Stimulated activated effector memory CD8-positive, alpha-beta T cell treated with anti-CD3 and anti-CD28 coated beads, Interleukin-12 subunit alpha, Interleukin-12 subunit beta, amount 100 ng/mL, for 72 hours (primary cell): ENCODE results near the gene SHISA7.
A peak's percentile ranks its signal among the peaks of the same experiment; 100 is the strongest.

Experiments used
- ATAC-seq: fragments of 150-1000 bp; cut with Tn5 transposase; 2 replicates; pipeline ENCODE4 v1.10.0; 2021
- DNase-seq, 2 donors: peaks; one replicate each; pipeline ENCODE4 v3.0.0; 2021 to 2022; ENCODE audit warnings: low spot score in 2 of 2
- H3K27ac Mint-ChIP-seq: one replicate; pipeline ENCODE4 v1.8.0; 2022; ENCODE audit warnings: mild to moderate bottlenecking, mixed read lengths
- H3K36me3 Mint-ChIP-seq: one replicate; pipeline ENCODE4 v1.8.0; 2022; ENCODE audit warnings: mild to moderate bottlenecking, mixed read lengths
- H3K4me1 Mint-ChIP-seq: one replicate; pipeline ENCODE4 v1.8.0; 2022; ENCODE audit warnings: mixed read lengths
- H3K4me3 Mint-ChIP-seq: one replicate; pipeline ENCODE4 v1.8.0; 2022; ENCODE audit warnings: mild to moderate bottlenecking, mixed read lengths
- H3K9me3 Mint-ChIP-seq: one replicate; pipeline ENCODE4 v1.8.0; 2022; ENCODE audit warnings: mixed read lengths

SHISA7 gene

DNA sequence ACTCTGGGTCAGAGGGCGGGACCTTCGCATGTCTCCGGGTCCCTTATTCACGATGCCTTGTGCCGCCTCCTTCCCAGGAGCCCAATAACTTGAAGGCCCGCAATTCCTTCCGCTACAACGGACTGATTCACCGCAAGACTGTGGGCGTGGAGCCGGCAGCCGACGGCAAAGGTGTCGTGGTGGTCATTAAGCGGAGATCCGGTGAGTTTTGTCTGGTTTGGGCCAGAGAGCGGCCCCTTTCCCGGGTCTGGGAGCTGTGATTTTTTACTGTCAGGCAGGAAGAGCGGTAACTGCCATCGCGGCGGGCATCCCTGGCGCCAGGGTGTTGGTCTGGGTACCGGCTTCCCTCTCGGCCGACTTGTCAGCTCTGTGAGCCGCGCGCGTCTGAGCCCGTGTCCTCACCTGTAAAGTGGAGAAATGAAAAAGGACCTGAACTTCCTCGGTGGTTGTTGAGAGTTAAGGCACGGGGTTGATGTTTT lies 56.6 kb downstream of the SHISA7 start:
- ATAC-seq, result no peak
- Mint-ChIP-seq H3K9me3 (no peaks in the 10 kb centered on the region), H3K36me3 (peaks cover 65% of the 10 kb centered on the region), H3K4me1 (peaks cover 82% of the 10 kb centered on the region), H3K4me3 (peak overlapping the region; percentile 99), H3K27ac (peak overlapping the region; percentile 100)
- DNase-seq, result no peak

DNA sequence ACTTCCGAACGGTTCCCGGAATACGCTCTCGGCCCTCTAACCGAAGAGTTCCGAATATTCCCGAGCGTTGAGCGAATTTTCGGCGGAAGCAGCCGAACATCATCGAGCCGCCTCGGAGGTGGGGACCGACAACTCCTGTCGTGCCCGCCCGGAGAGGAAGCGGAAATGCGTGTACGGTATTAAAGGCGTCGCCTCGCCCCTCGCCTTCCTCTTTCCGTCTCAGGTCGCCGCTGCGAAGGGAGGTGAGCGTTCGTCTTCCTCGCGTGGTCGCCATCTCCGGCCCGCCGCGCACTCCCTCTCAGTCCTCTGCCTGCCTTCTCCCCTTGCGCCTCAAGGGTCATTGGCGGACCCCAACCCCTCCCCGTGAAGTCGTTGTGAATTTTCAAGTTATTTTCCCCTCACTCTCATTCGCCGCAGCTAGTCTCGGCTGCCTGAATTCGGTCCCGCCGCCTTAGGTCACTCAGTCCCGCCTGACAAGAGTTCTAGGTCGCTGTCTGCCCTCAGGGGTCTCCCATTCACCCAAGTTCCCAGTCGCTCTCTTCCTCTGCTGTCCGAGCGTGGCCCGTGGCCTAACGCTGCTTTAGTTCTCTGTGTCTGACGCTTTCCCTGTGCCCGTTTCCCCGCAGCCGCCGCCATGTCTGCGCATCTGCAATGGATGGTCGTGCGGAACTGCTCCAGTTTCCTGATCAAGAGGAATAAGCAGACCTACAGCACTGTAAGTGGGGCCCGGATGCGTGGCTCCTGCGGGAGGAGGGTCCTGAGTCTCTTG lies 57.2 kb downstream of the SHISA7 start, which contains the start of gene RPL28:
Gene RPL28 (plus strand): TSS at position 209 of the 769 bp plus-strand sequence. CDS start 426 bp downstream, at position 635.
- H3K36me3 Mint-ChIP-seq, result peaks cover 59% of the 10 kb centered on the region
- H3K27ac Mint-ChIP-seq, result peak within 1 kb of the TSS; percentile 100
- no peaks in the 10 kb centered on the region for H3K9me3 Mint-ChIP-seq
- DNase-seq (peak; percentile 98 to 100), ATAC-seq (peak; percentile 84)
- peak within 1 kb of the TSS; percentile 99 for H3K4me3 Mint-ChIP-seq
- H3K4me1 Mint-ChIP-seq, result peaks cover 84% of the 10 kb centered on the region

DNA sequence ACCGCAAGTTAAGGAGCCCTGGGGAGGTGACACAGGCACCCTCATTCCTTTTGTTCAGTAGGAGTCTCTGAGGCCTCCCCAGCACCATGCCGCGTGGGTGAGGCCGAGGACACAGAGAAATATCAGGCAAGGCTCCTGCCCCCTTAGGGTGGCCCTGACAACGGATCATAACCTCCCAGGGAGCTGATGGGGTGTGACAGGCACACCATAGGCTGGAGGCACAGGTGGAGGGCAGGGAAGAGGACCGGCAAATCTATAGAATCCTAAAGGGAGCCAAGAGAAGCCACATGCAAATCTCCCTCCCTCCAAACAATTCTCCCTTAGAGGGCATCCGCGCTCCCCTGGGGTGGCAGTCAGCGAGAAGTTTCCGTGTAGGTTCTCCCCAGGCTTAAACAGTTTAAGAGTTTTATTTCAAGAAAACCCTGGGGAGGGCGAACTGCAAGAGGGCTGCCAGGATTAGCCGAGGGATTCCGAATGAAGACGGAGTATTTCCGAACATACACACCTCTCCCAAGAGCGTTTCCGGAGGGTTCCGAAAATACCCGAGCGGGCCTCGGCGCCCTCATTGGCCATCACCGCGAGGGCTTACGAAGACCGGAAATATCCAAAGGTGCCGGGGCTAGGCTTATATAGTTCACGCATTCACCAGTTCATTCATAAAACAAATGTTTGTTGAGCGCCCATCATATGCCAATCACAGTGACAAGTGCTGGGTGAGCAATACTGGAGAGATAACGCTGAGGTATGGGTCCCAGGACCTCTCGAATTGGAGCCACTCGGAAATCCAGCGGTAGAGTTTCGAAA lies 58.0 kb downstream of the SHISA7 start:
- peak overlapping the region; percentile 99 for H3K4me3 Mint-ChIP-seq
- DNase-seq (peak; percentile 89 to 98), ATAC-seq (peak; percentile 84)
- peaks cover 77% of the 10 kb centered on the region for H3K4me1 Mint-ChIP-seq
- H3K9me3 Mint-ChIP-seq, result no peaks in the 10 kb centered on the region
- H3K27ac Mint-ChIP-seq, result peak overlapping the region; percentile 100
- peaks cover 51% of the 10 kb centered on the region for H3K36me3 Mint-ChIP-seq

DNA sequence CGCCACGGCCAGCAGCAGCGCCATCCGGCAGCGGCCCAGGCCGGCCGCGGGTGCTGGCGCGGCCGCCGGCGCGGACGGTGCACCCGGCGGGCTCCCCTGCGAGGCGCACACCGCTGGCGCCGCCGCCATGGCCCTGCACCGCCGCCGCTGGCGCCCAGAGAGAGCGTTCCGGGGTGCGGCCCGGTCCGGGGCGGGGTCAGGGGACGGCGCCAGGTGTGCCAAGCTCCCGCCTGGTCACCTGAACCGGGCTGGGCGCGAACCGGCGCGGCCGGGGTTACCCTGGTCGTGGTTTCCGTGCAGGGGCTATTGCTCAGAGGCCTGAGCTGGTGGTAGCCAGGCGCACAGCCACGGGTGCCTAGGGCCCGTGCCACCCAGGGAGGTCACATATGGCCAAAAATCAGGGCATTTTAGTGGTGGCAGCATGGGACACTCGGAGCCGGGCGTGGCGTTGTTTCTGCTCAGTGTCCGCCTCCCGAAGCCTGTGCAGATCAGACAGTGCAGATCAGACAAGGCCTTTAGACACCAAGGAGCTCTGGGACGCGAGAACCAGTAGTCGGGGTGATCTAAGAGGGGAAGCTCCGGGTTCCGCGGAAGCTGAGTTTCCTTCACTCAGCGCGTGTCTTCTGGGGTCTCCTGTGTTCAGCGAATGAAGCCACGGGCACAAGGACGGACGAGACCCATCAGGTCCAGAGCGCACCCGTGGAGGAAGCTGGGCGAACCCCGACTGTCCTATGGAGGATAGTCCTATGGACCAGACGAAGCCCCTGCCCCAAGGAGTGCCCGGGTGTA lies 58.8 kb downstream of the SHISA7 start, which contains the start of gene TMEM238:
Gene TMEM238 (minus strand): TSS at position 162 of the 789 bp plus-strand sequence. CDS start 33 bp downstream, at position 129.
- peaks cover 73% of the 10 kb centered on the region for H3K4me1 Mint-ChIP-seq
- ATAC-seq, result peak; percentile 9

DNA sequence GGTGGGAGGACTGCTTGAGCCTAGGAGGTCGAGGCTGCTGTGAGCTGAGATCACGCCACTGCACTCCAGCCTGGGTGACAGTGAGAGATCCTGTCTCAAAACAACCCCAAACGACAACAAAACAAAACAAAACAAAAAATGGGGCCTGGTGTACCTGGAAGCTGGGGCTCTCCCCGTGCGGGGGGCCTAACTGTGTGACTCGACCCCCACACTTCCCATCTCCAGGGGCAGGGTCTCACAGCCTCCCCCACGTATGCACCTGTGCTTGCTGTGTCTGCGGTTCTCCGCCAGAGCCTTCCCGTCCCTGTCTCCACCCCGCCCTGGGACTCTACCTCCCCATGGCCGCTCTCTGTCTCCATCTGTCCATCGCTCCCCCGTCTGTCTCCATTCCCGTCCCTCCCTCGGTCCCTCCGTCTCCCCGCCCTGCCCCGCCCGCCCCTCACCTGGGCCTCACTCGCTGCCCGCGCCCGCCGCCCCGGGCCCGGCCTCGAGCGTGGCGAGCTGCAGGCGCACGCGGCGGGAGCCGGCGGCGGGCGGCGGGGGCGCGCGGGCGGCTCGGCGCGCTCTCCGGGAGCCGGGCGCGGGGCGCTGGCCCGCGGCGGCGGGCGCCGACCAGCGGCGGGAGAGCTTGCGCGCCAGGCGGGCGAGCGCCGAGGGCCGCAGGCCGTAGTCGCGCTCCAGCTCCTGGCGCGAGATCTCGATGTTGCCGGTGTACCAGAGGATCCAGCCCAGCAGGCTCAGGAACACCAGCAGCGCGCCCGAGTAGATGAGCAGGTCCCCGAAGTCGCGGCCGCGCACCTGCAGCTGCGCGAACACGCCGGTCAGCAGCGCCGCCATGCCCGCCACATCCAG lies 59.6 kb downstream of the SHISA7 start:
- Mint-ChIP-seq H3K9me3 (no peaks in the 10 kb centered on the region), H3K4me3 (peak overlapping the region; percentile 99), H3K36me3 (peaks cover 41% of the 10 kb centered on the region), H3K27ac (peak overlapping the region; percentile 100), H3K4me1 (peaks cover 67% of the 10 kb centered on the region)
- DNase-seq (peak; percentile 41 to 77), ATAC-seq (peak; percentile 19)

More for the DNA sequence above, 58.8 kb downstream of the SHISA7 start, which contains the start of gene TMEM238:
- peak within 1 kb of the TSS; percentile 99 for H3K4me3 Mint-ChIP-seq
- H3K27ac Mint-ChIP-seq, result peak within 1 kb of the TSS; percentile 100
- peak in 1 of 2 donors; percentile 76 for DNase-seq
- peaks cover 47% of the 10 kb centered on the region for H3K36me3 Mint-ChIP-seq
- H3K9me3 Mint-ChIP-seq, result no peaks in the 10 kb centered on the region

DNA sequence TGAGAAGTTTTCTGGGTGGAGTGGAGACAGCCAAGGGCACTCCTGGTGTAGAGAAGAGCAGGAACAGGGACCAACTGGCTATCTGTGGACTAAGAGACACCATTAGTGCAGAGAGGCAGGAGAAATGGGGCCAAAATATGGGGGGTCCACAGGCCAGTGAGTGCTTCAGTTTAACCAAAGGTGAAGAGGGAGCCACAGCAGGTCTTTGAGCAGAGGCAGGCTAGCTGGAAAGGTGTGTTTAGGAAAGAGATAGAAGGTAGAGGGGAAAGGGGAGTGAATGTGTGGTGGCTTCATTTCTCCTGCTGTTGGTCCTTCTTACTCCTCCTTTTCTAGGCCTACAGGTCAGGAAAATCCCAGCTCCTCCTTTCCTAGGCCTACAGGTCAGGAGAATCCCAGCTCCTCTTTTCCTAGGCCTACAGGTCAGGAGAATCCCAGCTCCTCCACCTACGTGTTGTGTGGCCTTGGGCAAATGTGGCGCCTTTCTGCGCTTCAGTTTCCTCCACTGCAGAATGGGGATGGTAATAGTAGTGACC lies 60.5 kb downstream of the SHISA7 start:
- peaks cover 58% of the 10 kb centered on the region for H3K4me1 Mint-ChIP-seq
- DNase-seq (no peak), ATAC-seq (no peak)
- no peaks in the 10 kb centered on the region for H3K9me3 Mint-ChIP-seq
- H3K36me3 Mint-ChIP-seq, result peaks cover 32% of the 10 kb centered on the region
- peak overlapping the region; percentile 99 for H3K4me3 Mint-ChIP-seq
- peak overlapping the region; percentile 100 for H3K27ac Mint-ChIP-seq

DNA sequence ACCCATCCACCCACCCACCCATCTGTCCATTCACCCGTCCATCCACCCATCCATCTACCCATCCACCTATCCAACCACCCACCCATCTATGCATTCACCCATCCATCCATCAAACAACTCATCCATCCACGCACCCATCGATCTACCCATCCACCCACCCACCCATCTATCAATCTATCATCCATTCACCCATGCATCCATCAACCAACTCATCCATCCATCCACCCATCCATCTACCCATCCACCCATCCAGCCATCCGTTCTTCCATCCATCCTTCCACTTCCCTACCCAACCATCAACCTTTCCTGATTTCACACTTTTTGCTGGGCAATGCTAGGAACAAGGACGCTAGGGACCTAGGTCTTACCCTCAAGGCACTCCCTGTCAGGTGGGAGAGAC lies 61.1 kb downstream of the SHISA7 start:
- peaks cover 26% of the 10 kb centered on the region for H3K36me3 Mint-ChIP-seq
- no peak for ATAC-seq
- H3K4me3 Mint-ChIP-seq, result peak overlapping the region; percentile 99
- no peaks in the 10 kb centered on the region for H3K9me3 Mint-ChIP-seq
- peaks cover 52% of the 10 kb centered on the region for H3K4me1 Mint-ChIP-seq
- DNase-seq, result no peak
- H3K27ac Mint-ChIP-seq, result peak overlapping the region; percentile 100

DNA sequence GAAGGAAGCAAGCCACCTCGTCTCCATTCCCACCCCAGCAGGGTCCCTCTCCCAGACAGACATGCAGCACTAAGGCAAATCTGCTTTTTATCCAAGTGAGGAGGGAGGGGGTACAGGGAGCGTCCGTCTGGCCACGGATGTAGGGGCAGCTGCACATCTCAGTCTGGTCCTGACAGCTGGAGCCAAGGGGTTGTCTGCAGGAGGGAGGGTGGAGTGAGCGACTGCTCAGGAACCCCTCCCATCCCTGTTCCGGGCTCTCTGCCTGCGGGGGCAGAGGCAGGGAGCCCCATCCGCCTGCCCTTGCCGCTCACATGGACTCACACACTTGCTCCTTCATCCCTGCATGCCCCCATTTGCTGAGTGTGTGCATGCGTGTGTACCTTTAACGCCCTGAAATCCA lies 63.9 kb downstream of the SHISA7 start:
- H3K27ac Mint-ChIP-seq, result no peak overlapping the region
- no peak for ATAC-seq
- peaks cover 6% of the 10 kb centered on the region for H3K36me3 Mint-ChIP-seq
- H3K4me1 Mint-ChIP-seq, result peaks cover 28% of the 10 kb centered on the region
- no peaks in the 10 kb centered on the region for H3K9me3 Mint-ChIP-seq
- H3K4me3 Mint-ChIP-seq, result no peak overlapping the region
- no peak for DNase-seq
